Right atrium auricular region (tissue), 2 donors: ENCODE measurements around the gene RUVBL1. TPM values are rescaled to one million over a fixed set of nuclear protein-coding genes. Genes with fewer than 3 reads are reported as not detected.

Experiments
- DNase-seq: peaks from one replicate; pipeline ENCODE4 v3.0.0-alpha.2; 2019; ENCODE audit warnings: low spot score
- H3K27ac ChIP-seq, 2 donors: fragments of 200-600 bp; sonication (generic); 1 replicate in 1 of 2; 2 replicates in 1 of 2; pipeline ENCODE4 v1.5.1; 2016 to 2019
- H3K27me3 ChIP-seq, 2 donors: fragments of 200-600 bp; sonication (generic); one replicate each; pipeline versions ENCODE4 v1.5.1 to v1.6.0; 2017 to 2019
- H3K36me3 ChIP-seq: fragments of 200-600 bp; sonication (generic); one replicate; pipeline ENCODE4 v1.5.1; 2016
- H3K4me1 ChIP-seq, 2 donors: fragments of 200-600 bp; sonication (generic); one replicate each; pipeline versions ENCODE4 v1.5.1 to v1.6.0; 2017 to 2019
- H3K4me3 ChIP-seq, 2 donors: fragments of 200-600 bp; sonication (generic); 1 replicate in 1 of 2; 2 replicates in 1 of 2; pipeline ENCODE4 v1.5.1; 2017 to 2019; ENCODE audit warnings: mild to moderate bottlenecking in 1 of 2, moderate library complexity in 1 of 2
- H3K9me3 ChIP-seq, 2 donors: fragments of 200-600 bp; sonication (generic); one replicate each; pipeline ENCODE4 v1.5.1; 2019
- CTCF ChIP-seq, 2 donors: fragments of 200-600 bp; sonication (generic); IDR thresholded peaks; one replicate each; pipeline ENCODE4 v1.5.1; 2019; ENCODE audit warnings: antibody characterized with exemption in 2 of 2
- total RNA-seq, 2 donors: library from RNA; depleted of rRNA; stranded (reverse); fragments of >200 nt; gene quantifications; one replicate each; pipeline ENCODE4 v1.1.0, GENCODE V29; 2016

RUVBL1 gene
- total RNA-seq, 2 donors from 2014 or later = 20.9 to 31.0 TPM

GRCh38 chr3:128081226-128081625, 42.4 kb downstream of the RUVBL1 start:
- DNase-seq = no peak
- H3K4me3 ChIP-seq = no peak overlapping the region
- peak overlapping the region; percentile 67 to 83 for H3K27ac ChIP-seq
- H3K27me3 ChIP-seq = no peaks in the 10 kb centered on the region
- no peaks in the 10 kb centered on the region for H3K36me3 ChIP-seq
- peaks cover 0 to 87% of the 10 kb centered on the region in 2 donors for H3K4me1 ChIP-seq
- TF ChIP-seq CTCF (IDR thresholded peaks at IDR 0.05) = no peak
- no peaks in the 10 kb centered on the region for H3K9me3 ChIP-seq

GRCh38 chr3:128080323-128081080, 43.1 kb downstream of the RUVBL1 start:
- Histone ChIP-seq H3K4me1 (peaks cover 0 to 86% of the 10 kb centered on the region in 2 donors), H3K9me3 (no peaks in the 10 kb centered on the region), H3K36me3 (no peaks in the 10 kb centered on the region), H3K4me3 (no peak overlapping the region), H3K27me3 (no peaks in the 10 kb centered on the region), H3K27ac (peak overlapping the region; percentile 67 to 83)
- TF ChIP-seq CTCF (IDR thresholded peaks at IDR 0.05) = no peak
- no peak for DNase-seq

DNA sequence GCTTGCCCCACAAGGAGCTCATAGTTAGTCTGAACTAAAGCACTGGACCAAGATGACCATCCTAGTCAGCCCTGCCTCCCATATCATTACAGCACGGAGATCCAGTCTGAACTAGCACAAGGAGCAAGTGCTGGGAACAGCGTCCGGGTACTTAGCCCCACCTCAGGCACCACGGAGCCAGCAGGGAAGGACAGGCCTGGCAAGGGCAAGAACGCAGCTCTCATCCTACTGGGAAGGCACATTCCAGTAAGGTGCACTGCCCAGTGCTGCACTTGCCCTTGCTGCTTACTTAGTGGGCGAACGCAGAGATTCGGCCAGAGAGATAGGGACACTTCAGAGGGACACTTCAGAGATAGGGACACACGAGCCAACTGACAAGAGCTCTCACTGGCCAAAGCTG, 43.8 kb downstream of the RUVBL1 start:
- Histone ChIP-seq H3K27ac (peak overlapping the region; percentile 67 to 83), H3K27me3 (no peaks in the 10 kb centered on the region), H3K36me3 (no peaks in the 10 kb centered on the region), H3K4me3 (no peak overlapping the region), H3K4me1 (peaks cover 0 to 86% of the 10 kb centered on the region in 2 donors), H3K9me3 (no peaks in the 10 kb centered on the region)
- DNase-seq = no peak
- TF ChIP-seq CTCF (IDR thresholded peaks at IDR 0.05) = no peak

- peak; percentile 56 for DNase-seq
- Histone ChIP-seq H3K4me1 (peaks cover 0 to 83% of the 10 kb centered on the region in 2 donors), H3K27ac (peak overlapping the region; percentile 67 to 83), H3K9me3 (no peaks in the 10 kb centered on the region), H3K4me3 (no peak overlapping the region), H3K27me3 (no peaks in the 10 kb centered on the region), H3K36me3 (peaks cover 5% of the 10 kb centered on the region)
- TF ChIP-seq CTCF (IDR thresholded peaks at IDR 0.05) = no peak
These were observed 44.7 kb downstream of the RUVBL1 start for GRCh38 chr3:128078875-128079274.

DNA sequence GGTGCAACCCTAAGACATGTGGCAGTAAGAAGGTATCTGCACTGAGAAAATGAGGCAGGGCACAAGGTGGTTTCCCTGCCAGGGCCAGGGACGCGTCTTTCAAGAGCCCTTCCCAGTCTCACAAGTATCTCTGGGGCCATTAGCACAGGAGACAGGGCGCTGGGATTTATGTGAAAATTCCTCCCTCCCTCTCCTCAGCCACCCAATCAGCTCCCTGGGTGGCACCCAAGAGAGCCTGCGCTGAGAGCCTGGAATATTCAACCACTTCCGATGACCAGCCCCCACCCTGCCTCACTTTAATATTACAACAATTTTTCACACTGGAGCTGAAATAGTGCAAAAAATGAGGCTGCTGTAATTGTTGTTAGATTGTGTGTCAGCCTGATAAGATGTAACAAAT, 45.3 kb downstream of the RUVBL1 start:
- Histone ChIP-seq H3K27ac (peak overlapping the region; percentile 78), H3K27me3 (no peaks in the 10 kb centered on the region), H3K4me3 (no peak overlapping the region), H3K36me3 (peaks cover 5% of the 10 kb centered on the region), H3K9me3 (no peaks in the 10 kb centered on the region), H3K4me1 (peaks cover 0 to 78% of the 10 kb centered on the region in 2 donors)
- DNase-seq = no peak
- TF ChIP-seq CTCF (IDR thresholded peaks at IDR 0.05) = no peak

GRCh38 chr3:128077665-128078064, 45.9 kb downstream of the RUVBL1 start:
- peaks cover 0 to 71% of the 10 kb centered on the region in 2 donors for H3K4me1 ChIP-seq
- H3K27ac ChIP-seq = peak overlapping the region; percentile 78
- H3K27me3 ChIP-seq = no peaks in the 10 kb centered on the region
- TF ChIP-seq CTCF (IDR thresholded peaks at IDR 0.05) = no peak
- no peak for DNase-seq
- H3K36me3 ChIP-seq = peaks cover 10% of the 10 kb centered on the region
- no peaks in the 10 kb centered on the region for H3K9me3 ChIP-seq
- H3K4me3 ChIP-seq = no peak overlapping the region
